Smooth muscle cell (in vitro differentiated cells): ENCODE measurements around the gene PDE4D. TPM values are rescaled to one million over a fixed set of nuclear protein-coding genes. Genes with fewer than 3 reads are reported as not detected.

Source experiments
- DNase-seq: peaks from one replicate; lab custom pipeline; 2025; ENCODE audit not compliant: unreplicated experiment; lab: John Stamatoyannopoulos, UW
- H2AFZ ChIP-seq: fragments of 200-600 bp; sonication (generic); 2 replicates; pipeline ENCODE4 v1.6.0; 2016; ENCODE audit warnings: antibody characterized with exemption, low read depth, mild to moderate bottlenecking
- H3F3A ChIP-seq: fragments of 200-600 bp; sonication (generic); 2 replicates; pipeline ENCODE4 v1.6.0; 2017; ENCODE audit warnings: antibody characterized with exemption, low read depth
- H3K27ac ChIP-seq: fragments of 200-600 bp; sonication (generic); 2 replicates; pipeline ENCODE4 v1.5.1; 2016; ENCODE audit warnings: low read depth, mild to moderate bottlenecking
- H3K27me3 ChIP-seq: fragments of 200-600 bp; sonication (generic); 2 replicates; pipeline ENCODE4 v1.6.1; 2016; ENCODE audit warnings: low read depth, mild to moderate bottlenecking
- H3K36me3 ChIP-seq: fragments of 200-600 bp; sonication (generic); 2 replicates; pipeline ENCODE4 v1.5.1; 2016; ENCODE audit warnings: low read depth
- H3K4me1 ChIP-seq: fragments of 200-600 bp; sonication (generic); 2 replicates; pipeline ENCODE4 v1.5.1; 2016; ENCODE audit warnings: low read depth
- H3K4me2 ChIP-seq: fragments of 200-600 bp; sonication (generic); 2 replicates; pipeline ENCODE4 v1.6.0; 2016; ENCODE audit warnings: mild to moderate bottlenecking
- H3K4me3 ChIP-seq: fragments of 200-600 bp; sonication (generic); 2 replicates; pipeline ENCODE4 v1.5.1; 2016; ENCODE audit warnings: mild to moderate bottlenecking
- H3K79me2 ChIP-seq: fragments of 200-600 bp; sonication (generic); 2 replicates; pipeline ENCODE4 v1.6.0; 2016; ENCODE audit warnings: low read depth, mild to moderate bottlenecking
- H3K9ac ChIP-seq: fragments of 200-600 bp; sonication (generic); 2 replicates; pipeline ENCODE4 v1.6.0; 2016; ENCODE audit warnings: low read depth
- H3K9me3 ChIP-seq: fragments of 200-600 bp; sonication (generic); replicated peaks from 2 replicates; pipeline ENCODE4 v1.5.1; 2016; ENCODE audit warnings: low read depth
- H4K20me1 ChIP-seq: fragments of 200-600 bp; sonication (generic); 2 replicates; pipeline ENCODE4 v1.6.0; 2016; ENCODE audit warnings: low read depth
- WGBS: methylation state at CpG from one replicate; pipeline ENCODE4 v1.1.7; 2016; ENCODE audit warnings: low lambda C conversion rate; 5-methylcytosine and 5-hydroxymethylcytosine counted together
- polyA plus RNA-seq: library from polyadenylated mRNA; unstranded; fragments of >200 nt; fragmentation: Nextera tagmentation; extraction: Ambion mirVana; gene quantifications from 2 replicates; pipeline ENCODE4 v1.2.1, GENCODE V29; 2016
- total RNA-seq: library from RNA; depleted of rRNA; stranded (reverse); fragments of >200 nt; gene quantifications from 2 replicates; pipeline ENCODE4 v1.2.3, GENCODE V29; 2014
- TF ChIP-seq, protein P1 (sequence below): fragments of 200-600 bp; sonication (generic); IDR thresholded peaks from 2 replicates; pipeline ENCODE4 v1.5.1; 2017; ENCODE audit warnings: borderline replicate concordance, mild to moderate bottlenecking, antibody characterized with exemption; ENCODE audit not compliant: insufficient read depth, poor library complexity, severe bottlenecking

Gene PDE4D
- total and polyA plus RNA-seq, 2 experiments from 2014 or later = 16.4 to 61.0 TPM

- H3K9ac ChIP-seq = no peak overlapping the region
Measured at GRCh38 chr5:59685793-59686192, 207.7 kb downstream of the PDE4D start.

DNA sequence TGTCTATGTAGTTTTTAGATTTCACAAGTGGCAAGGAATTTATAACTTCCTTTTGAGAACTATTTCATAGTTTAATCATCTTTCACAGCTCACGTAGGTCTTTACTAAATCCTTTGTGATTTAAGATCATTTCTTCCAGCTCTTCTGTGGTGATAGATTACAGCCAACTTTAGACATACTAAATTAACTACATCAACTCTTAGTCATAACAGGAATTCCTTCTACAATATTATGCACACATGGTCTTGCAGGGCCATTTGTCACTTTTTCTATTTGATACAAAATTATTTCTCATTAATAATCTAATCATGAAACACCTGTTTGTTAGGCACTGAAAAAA, 208.4 kb downstream of the PDE4D start:
- Histone ChIP-seq H3K27me3 (no peaks in the 10 kb centered on the region), H2AFZ (no peak overlapping the region), H3K9me3 (no peaks in the 10 kb centered on the region), H3K27ac (no peak overlapping the region), H3F3A (no peaks in the 10 kb centered on the region), H3K9ac (no peak overlapping the region), H3K4me3 (no peak overlapping the region), H3K79me2 (no peaks in the 10 kb centered on the region), H3K36me3 (no peaks in the 10 kb centered on the region), H3K4me1 (no peaks in the 10 kb centered on the region), H3K4me2 (no peak overlapping the region), H4K20me1 (peaks cover 5% of the 10 kb centered on the region)
- 53% methylated on average over 1 of the region's 1 CpG for WGBS
- no peak for DNase-seq
- TF ChIP-seq, protein P1, sequence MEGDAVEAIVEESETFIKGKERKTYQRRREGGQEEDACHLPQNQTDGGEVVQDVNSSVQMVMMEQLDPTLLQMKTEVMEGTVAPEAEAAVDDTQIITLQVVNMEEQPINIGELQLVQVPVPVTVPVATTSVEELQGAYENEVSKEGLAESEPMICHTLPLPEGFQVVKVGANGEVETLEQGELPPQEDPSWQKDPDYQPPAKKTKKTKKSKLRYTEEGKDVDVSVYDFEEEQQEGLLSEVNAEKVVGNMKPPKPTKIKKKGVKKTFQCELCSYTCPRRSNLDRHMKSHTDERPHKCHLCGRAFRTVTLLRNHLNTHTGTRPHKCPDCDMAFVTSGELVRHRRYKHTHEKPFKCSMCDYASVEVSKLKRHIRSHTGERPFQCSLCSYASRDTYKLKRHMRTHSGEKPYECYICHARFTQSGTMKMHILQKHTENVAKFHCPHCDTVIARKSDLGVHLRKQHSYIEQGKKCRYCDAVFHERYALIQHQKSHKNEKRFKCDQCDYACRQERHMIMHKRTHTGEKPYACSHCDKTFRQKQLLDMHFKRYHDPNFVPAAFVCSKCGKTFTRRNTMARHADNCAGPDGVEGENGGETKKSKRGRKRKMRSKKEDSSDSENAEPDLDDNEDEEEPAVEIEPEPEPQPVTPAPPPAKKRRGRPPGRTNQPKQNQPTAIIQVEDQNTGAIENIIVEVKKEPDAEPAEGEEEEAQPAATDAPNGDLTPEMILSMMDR = no peak

More at GRCh38 chr5:59685793-59686192, 207.7 kb downstream of the PDE4D start:
- no peaks in the 10 kb centered on the region for H3K79me2 ChIP-seq
- no peaks in the 10 kb centered on the region for H3K36me3 ChIP-seq
- H4K20me1 ChIP-seq = peaks cover 5% of the 10 kb centered on the region
- TF ChIP-seq, protein P1 = no peak
- no peaks in the 10 kb centered on the region for H3K27me3 ChIP-seq
- H3F3A ChIP-seq = no peaks in the 10 kb centered on the region
- WGBS = 82% methylated on average over 2 of the region's 2 CpGs
- H3K4me2 ChIP-seq = no peak overlapping the region
- DNase-seq = no peak
- no peak overlapping the region for H2AFZ ChIP-seq
- no peak overlapping the region for H3K27ac ChIP-seq
- no peak overlapping the region for H3K4me3 ChIP-seq
- no peaks in the 10 kb centered on the region for H3K9me3 ChIP-seq
- H3K4me1 ChIP-seq = no peaks in the 10 kb centered on the region

DNA sequence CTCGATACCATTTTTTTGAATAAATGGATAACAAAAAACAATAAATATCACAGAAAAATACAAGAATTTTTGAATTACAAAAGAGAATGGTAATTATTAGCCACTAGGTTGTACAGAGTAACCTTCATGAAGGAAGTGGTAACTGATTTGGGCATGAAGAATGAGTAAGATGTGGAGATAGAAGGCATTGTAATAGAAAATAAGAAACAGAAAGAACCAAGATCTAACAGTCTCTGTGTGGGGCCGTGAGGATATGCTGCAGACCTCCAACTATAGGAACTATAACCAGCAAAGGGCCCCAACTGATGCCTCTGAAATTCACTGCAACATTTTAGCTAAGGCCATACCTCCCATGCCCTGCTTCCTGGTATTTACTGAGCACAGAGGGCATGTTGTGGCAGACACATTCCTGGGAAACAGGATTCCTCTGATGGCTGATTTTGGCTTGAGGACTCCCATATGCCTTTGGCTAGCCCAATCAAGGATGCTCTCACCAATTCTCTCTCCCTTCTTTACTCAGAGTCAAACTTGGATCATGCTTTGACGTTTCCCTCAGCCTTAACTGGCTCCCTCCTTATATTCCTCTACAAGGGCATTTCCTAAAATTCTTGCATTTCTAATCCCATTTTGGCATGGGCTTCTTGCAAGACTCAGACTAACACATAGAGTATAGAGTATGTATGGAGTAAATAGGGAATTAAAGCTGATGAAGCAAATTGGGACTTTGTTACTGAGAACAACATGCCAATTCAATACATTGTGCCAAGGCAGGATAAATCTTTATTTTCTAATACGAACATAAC, 208.9 kb downstream of the PDE4D start:
- Histone ChIP-seq H2AFZ (no peak overlapping the region), H3K4me1 (no peaks in the 10 kb centered on the region), H3K4me2 (no peak overlapping the region), H3K27ac (no peak overlapping the region), H3K9me3 (no peaks in the 10 kb centered on the region), H3K27me3 (no peaks in the 10 kb centered on the region), H3K36me3 (no peaks in the 10 kb centered on the region), H3K4me3 (no peak overlapping the region), H3F3A (no peaks in the 10 kb centered on the region), H3K79me2 (no peaks in the 10 kb centered on the region), H3K9ac (no peak overlapping the region), H4K20me1 (peaks cover 5% of the 10 kb centered on the region)
- TF ChIP-seq, protein P1 = no peak
- WGBS = 69% methylated on average over 4 of the region's 4 CpGs
- no peak for DNase-seq

DNA sequence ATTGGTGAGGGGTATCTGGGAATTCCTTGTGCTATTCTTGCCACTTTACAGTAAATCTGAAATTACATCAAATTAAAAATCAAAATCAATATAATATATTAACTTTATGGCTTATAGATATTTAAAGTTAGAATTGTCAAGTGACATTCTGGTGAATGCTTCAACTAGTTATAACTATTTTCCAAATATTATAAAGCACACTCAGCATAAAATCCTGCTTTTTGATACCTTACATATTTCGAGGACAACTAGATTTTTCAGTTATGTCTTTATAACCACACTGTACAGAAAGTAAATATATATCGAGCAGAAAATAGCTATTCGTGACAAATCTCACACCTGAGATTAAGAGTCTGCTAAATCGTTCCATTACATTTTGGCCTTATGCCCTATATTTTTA, 210.2 kb downstream of the PDE4D start:
- H3K27ac ChIP-seq = no peak overlapping the region
- no peaks in the 10 kb centered on the region for H3K9me3 ChIP-seq
- no peaks in the 10 kb centered on the region for H3F3A ChIP-seq
- no peaks in the 10 kb centered on the region for H3K27me3 ChIP-seq
- no peak overlapping the region for H3K4me3 ChIP-seq
- DNase-seq = no peak
- TF ChIP-seq, protein P1 = no peak
- H2AFZ ChIP-seq = no peak overlapping the region
- H3K36me3 ChIP-seq = no peaks in the 10 kb centered on the region
- H3K9ac ChIP-seq = no peak overlapping the region
- no peaks in the 10 kb centered on the region for H3K79me2 ChIP-seq
- H3K4me2 ChIP-seq = no peak overlapping the region
- 94% methylated on average over 4 of the region's 4 CpGs for WGBS
- H4K20me1 ChIP-seq = peaks cover 5% of the 10 kb centered on the region
- no peaks in the 10 kb centered on the region for H3K4me1 ChIP-seq
